Prostate gland (tissue), 2 donors: ENCODE results near the gene MCM3AP.

Experiments
- POLR2A ChIP-seq: fragments of 450-650 bp; IDR thresholded peaks from one replicate; pipeline ENCODE4 v1.6.1; 2016; ENCODE audit warnings: antibody characterized with exemption, mild to moderate bottlenecking
- POLR2AphosphoS5 ChIP-seq: sonication (generic); formaldehyde crosslinking; IDR thresholded peaks from one replicate; pipeline ENCODE4 v1.6.1; 2017; ENCODE audit warnings: antibody characterized with exemption
- TF ChIP-seq, protein P1 (sequence below), 4 experiments: fragments of 200-600 bp in 2 of 4; fragments of 450-650 bp in 2 of 4; sonication (generic) in 2 of 4; IDR thresholded peaks; 1 replicate in 3 of 4; 2 replicates in 1 of 4; pipeline ENCODE4 v1.5.1; 2016 to 2019; ENCODE audit warnings: antibody characterized with exemption in 4 of 4, mild to moderate bottlenecking in 2 of 4, moderate library complexity in 2 of 4

- TF ChIP-seq, protein P1, sequence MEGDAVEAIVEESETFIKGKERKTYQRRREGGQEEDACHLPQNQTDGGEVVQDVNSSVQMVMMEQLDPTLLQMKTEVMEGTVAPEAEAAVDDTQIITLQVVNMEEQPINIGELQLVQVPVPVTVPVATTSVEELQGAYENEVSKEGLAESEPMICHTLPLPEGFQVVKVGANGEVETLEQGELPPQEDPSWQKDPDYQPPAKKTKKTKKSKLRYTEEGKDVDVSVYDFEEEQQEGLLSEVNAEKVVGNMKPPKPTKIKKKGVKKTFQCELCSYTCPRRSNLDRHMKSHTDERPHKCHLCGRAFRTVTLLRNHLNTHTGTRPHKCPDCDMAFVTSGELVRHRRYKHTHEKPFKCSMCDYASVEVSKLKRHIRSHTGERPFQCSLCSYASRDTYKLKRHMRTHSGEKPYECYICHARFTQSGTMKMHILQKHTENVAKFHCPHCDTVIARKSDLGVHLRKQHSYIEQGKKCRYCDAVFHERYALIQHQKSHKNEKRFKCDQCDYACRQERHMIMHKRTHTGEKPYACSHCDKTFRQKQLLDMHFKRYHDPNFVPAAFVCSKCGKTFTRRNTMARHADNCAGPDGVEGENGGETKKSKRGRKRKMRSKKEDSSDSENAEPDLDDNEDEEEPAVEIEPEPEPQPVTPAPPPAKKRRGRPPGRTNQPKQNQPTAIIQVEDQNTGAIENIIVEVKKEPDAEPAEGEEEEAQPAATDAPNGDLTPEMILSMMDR (IDR thresholded peaks at IDR 0.05): no peak
- TF ChIP-seq POLR2A (no peak), POLR2AphosphoS5 (no peak)
These were observed 78.1 kb downstream of the MCM3AP start for GRCh38 chr21:46207006-46207919.
